Natural killer cell treated with Interleukin-12 subunit alpha and Interleukin-12 subunit beta and Interleukin-15 and Interleukin-18, amount 100 ng/mL, for 72 hours (primary cell): Measurements from ENCODE around the gene SSR1. TPM values are rescaled to one million over a fixed set of nuclear protein-coding genes. Genes with fewer than 3 reads are reported as not detected.
"Not testable (repeated sequence)": the region's sequence is repeated elsewhere in the genome, so short reads cannot be mapped to it uniquely, and the experiment has no call there.

Experiments
- ATAC-seq, 2 donors: fragments of 150-1000 bp; cut with Tn5 transposase in 1 of 2; sonication (Bioruptor Pico), chemical (Tn5 transposase) in 1 of 2; 2 replicates each; pipeline ENCODE4 v1.10.0; 2021
- DNase-seq: peaks from one replicate; pipeline ENCODE4 v3.0.0; 2022; ENCODE audit warnings: low spot score
- H3K27ac Mint-ChIP-seq, 2 donors: 1 replicate in 1 of 2; 2 replicates in 1 of 2; pipeline ENCODE4 v1.8.0; 2022; ENCODE audit warnings: mixed read lengths in 2 of 2, mild to moderate bottlenecking in 1 of 2, moderate library complexity in 1 of 2
- H3K27me3 Mint-ChIP-seq, 2 donors: 1 replicate in 1 of 2; 2 replicates in 1 of 2; pipeline ENCODE4 v1.8.0; 2022; ENCODE audit warnings: mixed read lengths in 2 of 2
- H3K36me3 Mint-ChIP-seq: one replicate; pipeline ENCODE4 v1.8.0; 2022; ENCODE audit warnings: mixed read lengths
- H3K4me1 Mint-ChIP-seq, 2 donors: 1 replicate in 1 of 2; 2 replicates in 1 of 2; pipeline ENCODE4 v1.8.0; 2022; ENCODE audit warnings: low read depth in 2 of 2, mixed read lengths in 2 of 2, mild to moderate bottlenecking in 1 of 2
- H3K4me3 Mint-ChIP-seq: one replicate; pipeline ENCODE4 v1.8.0; 2022; ENCODE audit warnings: mixed read lengths
- H3K9me3 Mint-ChIP-seq: 2 replicates; pipeline ENCODE4 v1.8.0; 2022; ENCODE audit warnings: mixed read lengths
- total RNA-seq, 2 donors: library from RNA; stranded (reverse); gene quantifications; one replicate each; pipeline ENCODE4 v1.2.3, GENCODE V29; 2022

Gene SSR1
- total RNA-seq, 2 donors from 2014 or later, result 154 to 194 TPM

GRCh38 chr6:7332090-7332745, 19.2 kb upstream of the SSR1 start:
- Mint-ChIP-seq H3K27me3 (peaks cover 7 to 10% of the 10 kb centered on the region in 2 donors), H3K36me3 (no peaks in the 10 kb centered on the region), H3K27ac (no peak overlapping the region), H3K9me3 (no peaks in the 10 kb centered on the region), H3K4me3 (no peak overlapping the region), H3K4me1 (peaks cover 0 to 6% of the 10 kb centered on the region in 2 donors)
- no peak for DNase-seq
- no peak for ATAC-seq

- H3K27me3 Mint-ChIP-seq, result peaks cover 7 to 10% of the 10 kb centered on the region in 2 donors
These were observed 18.5 kb upstream of the SSR1 start for GRCh38 chr6:7331452-7331851.

GRCh38 chr6:7328243-7328642, 15.2 kb upstream of the SSR1 start:
- Mint-ChIP-seq H3K27me3 (peaks cover 15 to 24% of the 10 kb centered on the region in 2 donors), H3K27ac (no peak overlapping the region), H3K9me3 (no peaks in the 10 kb centered on the region), H3K36me3 (no peaks in the 10 kb centered on the region), H3K4me1 (peaks cover 4 to 11% of the 10 kb centered on the region in 2 donors), H3K4me3 (no peak overlapping the region)
- no peak for DNase-seq
- ATAC-seq, result peak in 1 of 2 donors; percentile 41

More at GRCh38 chr6:7331452-7331851, 18.5 kb upstream of the SSR1 start:
- no peaks in the 10 kb centered on the region for H3K36me3 Mint-ChIP-seq
- H3K27ac Mint-ChIP-seq, result no peak overlapping the region
- DNase-seq, result no peak
- no peak for ATAC-seq
- H3K9me3 Mint-ChIP-seq, result no peaks in the 10 kb centered on the region
- H3K4me3 Mint-ChIP-seq, result no peak overlapping the region
- H3K4me1 Mint-ChIP-seq, result peaks cover 0 to 6% of the 10 kb centered on the region in 2 donors

GRCh38 chr6:7325750-7326149, 12.8 kb upstream of the SSR1 start:
- Mint-ChIP-seq H3K27ac (no peak overlapping the region), H3K4me1 (peaks cover 4 to 11% of the 10 kb centered on the region in 2 donors), H3K27me3 (peaks cover 16 to 24% of the 10 kb centered on the region in 2 donors), H3K9me3 (no peaks in the 10 kb centered on the region), H3K36me3 (no peaks in the 10 kb centered on the region), H3K4me3 (no peak overlapping the region)
- DNase-seq, result no peak
- no peak for ATAC-seq

GRCh38 chr6:7324520-7324919, 11.5 kb upstream of the SSR1 start:
- H3K4me3 Mint-ChIP-seq, result peak overlapping the region; percentile 1
- peak in 1 of 2 donors; percentile 41 for ATAC-seq
- peaks cover 17 to 24% of the 10 kb centered on the region in 2 donors for H3K27me3 Mint-ChIP-seq
- peaks cover 4 to 11% of the 10 kb centered on the region in 2 donors for H3K4me1 Mint-ChIP-seq
- DNase-seq, result no peak
- H3K27ac Mint-ChIP-seq, result peak overlapping the region in 1 of 2 donors; percentile 2
- no peaks in the 10 kb centered on the region for H3K36me3 Mint-ChIP-seq
- no peaks in the 10 kb centered on the region for H3K9me3 Mint-ChIP-seq

- Mint-ChIP-seq H3K9me3 (no peaks in the 10 kb centered on the region), H3K4me3 (no peak overlapping the region), H3K27me3 (peaks cover 8 to 19% of the 10 kb centered on the region in 2 donors)
These were observed 10.1 kb upstream of the SSR1 start for GRCh38 chr6:7323074-7323473.

GRCh38 chr6:7321866-7322265, 8.9 kb upstream of the SSR1 start:
- H3K9me3 Mint-ChIP-seq, result not testable (repeated sequence)

More at GRCh38 chr6:7323074-7323473, 10.1 kb upstream of the SSR1 start:
- Mint-ChIP-seq H3K36me3 (no peaks in the 10 kb centered on the region), H3K27ac (no peak overlapping the region), H3K4me1 (peaks cover 4 to 6% of the 10 kb centered on the region in 2 donors)
- no peak for DNase-seq
- ATAC-seq, result no peak

GRCh38 chr6:7319406-7319805, 6.4 kb upstream of the SSR1 start:
- H3K4me1 Mint-ChIP-seq, H3K9me3 Mint-ChIP-seq, H3K4me3 Mint-ChIP-seq, H3K27ac Mint-ChIP-seq, ATAC-seq, H3K36me3 Mint-ChIP-seq, H3K27me3 Mint-ChIP-seq, DNase-seq: not testable (repeated sequence)

More at GRCh38 chr6:7321866-7322265, 8.9 kb upstream of the SSR1 start:
- not testable (repeated sequence) for H3K27ac Mint-ChIP-seq, H3K36me3 Mint-ChIP-seq, H3K4me3 Mint-ChIP-seq, DNase-seq, ATAC-seq, H3K4me1 Mint-ChIP-seq
- H3K27me3 Mint-ChIP-seq, result peaks cover 7 to 17% of the 10 kb centered on the region in 2 donors

GRCh38 chr6:7317538-7317937, 4.5 kb upstream of the SSR1 start:
- Mint-ChIP-seq H3K27me3 (peaks cover 0 to 2% of the 10 kb centered on the region in 2 donors), H3K4me1 (peaks cover 5 to 9% of the 10 kb centered on the region in 2 donors), H3K27ac (peak overlapping the region in 1 of 2 donors; percentile 13), H3K36me3 (no peaks in the 10 kb centered on the region), H3K9me3 (no peaks in the 10 kb centered on the region), H3K4me3 (no peak overlapping the region)
- no peak for ATAC-seq
- DNase-seq, result no peak

- H3K9me3 Mint-ChIP-seq, result no peaks in the 10 kb centered on the region
- peaks cover 8 to 14% of the 10 kb centered on the region in 2 donors for H3K4me1 Mint-ChIP-seq
These were observed 3.9 kb upstream of the SSR1 start for GRCh38 chr6:7316658-7317533.

GRCh38 chr6:7315948-7316365, 3.0 kb upstream of the SSR1 start:
- H3K4me3 Mint-ChIP-seq, result no peak overlapping the region
- ATAC-seq (no peak), DNase-seq (no peak)
- peaks cover 6% of the 10 kb centered on the region for H3K36me3 Mint-ChIP-seq
- H3K9me3 Mint-ChIP-seq, result no peaks in the 10 kb centered on the region
- H3K4me1 Mint-ChIP-seq, result peaks cover 14 to 18% of the 10 kb centered on the region in 2 donors
- peaks cover 0 to 2% of the 10 kb centered on the region in 2 donors for H3K27me3 Mint-ChIP-seq
- no peak overlapping the region for H3K27ac Mint-ChIP-seq

More at GRCh38 chr6:7316658-7317533, 3.9 kb upstream of the SSR1 start:
- H3K27me3 Mint-ChIP-seq, result peaks cover 0 to 2% of the 10 kb centered on the region in 2 donors
- no peak overlapping the region for H3K27ac Mint-ChIP-seq
- H3K36me3 Mint-ChIP-seq, result peaks cover 5% of the 10 kb centered on the region
- ATAC-seq, result no peak
- H3K4me3 Mint-ChIP-seq, result no peak overlapping the region
- DNase-seq, result no peak

- H3K27ac Mint-ChIP-seq, result peak overlapping the region; percentile 97 to 100
- not testable (repeated sequence) for H3K9me3 Mint-ChIP-seq, DNase-seq, H3K27me3 Mint-ChIP-seq, H3K36me3 Mint-ChIP-seq, ATAC-seq, H3K4me3 Mint-ChIP-seq
- peaks cover 16 to 18% of the 10 kb centered on the region in 2 donors for H3K4me1 Mint-ChIP-seq
These were observed 2.3 kb upstream of the SSR1 start for GRCh38 chr6:7315087-7315947.

- Mint-ChIP-seq H3K27ac (peak overlapping the region; percentile 97 to 100), H3K36me3 (peaks cover 13% of the 10 kb centered on the region), H3K27me3 (no peaks in the 10 kb centered on the region), H3K9me3 (peaks cover 5% of the 10 kb centered on the region), H3K4me1 (peaks cover 16 to 21% of the 10 kb centered on the region in 2 donors), H3K4me3 (peak overlapping the region; percentile 32)
- ATAC-seq, result no peak
- DNase-seq, result no peak
These were observed 1.4 kb upstream of the SSR1 start for GRCh38 chr6:7314414-7314813.
